Measurements from ENCODE around the gene PDCD5.

GRCh38 chr19:32550666-32551065 is 30.3 kb upstream of the PDCD5 start:
- TF ChIP-seq, protein P1, sequence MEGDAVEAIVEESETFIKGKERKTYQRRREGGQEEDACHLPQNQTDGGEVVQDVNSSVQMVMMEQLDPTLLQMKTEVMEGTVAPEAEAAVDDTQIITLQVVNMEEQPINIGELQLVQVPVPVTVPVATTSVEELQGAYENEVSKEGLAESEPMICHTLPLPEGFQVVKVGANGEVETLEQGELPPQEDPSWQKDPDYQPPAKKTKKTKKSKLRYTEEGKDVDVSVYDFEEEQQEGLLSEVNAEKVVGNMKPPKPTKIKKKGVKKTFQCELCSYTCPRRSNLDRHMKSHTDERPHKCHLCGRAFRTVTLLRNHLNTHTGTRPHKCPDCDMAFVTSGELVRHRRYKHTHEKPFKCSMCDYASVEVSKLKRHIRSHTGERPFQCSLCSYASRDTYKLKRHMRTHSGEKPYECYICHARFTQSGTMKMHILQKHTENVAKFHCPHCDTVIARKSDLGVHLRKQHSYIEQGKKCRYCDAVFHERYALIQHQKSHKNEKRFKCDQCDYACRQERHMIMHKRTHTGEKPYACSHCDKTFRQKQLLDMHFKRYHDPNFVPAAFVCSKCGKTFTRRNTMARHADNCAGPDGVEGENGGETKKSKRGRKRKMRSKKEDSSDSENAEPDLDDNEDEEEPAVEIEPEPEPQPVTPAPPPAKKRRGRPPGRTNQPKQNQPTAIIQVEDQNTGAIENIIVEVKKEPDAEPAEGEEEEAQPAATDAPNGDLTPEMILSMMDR (IDR thresholded peaks at IDR 0.05) = no peak
- TF ChIP-seq POLR2AphosphoS5 (IDR thresholded peaks at IDR 0.05; ENCODE audit: insufficient read depth in 1 of 2, low read depth in 1 of 2) = no peak
